ENCODE measurements around the gene SP140.

Gene SP140

DNA sequence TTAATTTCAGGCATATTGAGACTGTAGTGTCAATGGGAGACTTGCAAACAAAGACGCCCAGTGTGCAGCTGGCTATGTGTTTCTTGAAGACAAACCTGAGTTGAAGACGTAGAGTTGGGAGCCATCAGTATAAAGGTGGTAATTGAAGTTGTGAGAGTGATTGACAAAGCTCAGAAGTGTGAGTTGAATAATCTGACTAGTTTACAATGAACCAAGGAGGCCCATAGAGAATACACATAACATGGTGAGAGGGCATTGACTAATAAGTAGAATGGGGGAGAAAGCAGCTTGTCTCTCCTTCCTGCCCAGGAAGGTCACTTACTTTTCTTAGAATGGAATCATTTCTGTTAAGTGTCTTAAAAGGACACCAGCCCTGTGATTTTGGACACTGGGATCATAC lies 19.8 kb upstream of the SP140 start:
- TF ChIP-seq TCF12 (IDR thresholded peaks at IDR 0.05; ENCODE audit: low read depth) (no peak), TEAD4 (IDR thresholded peaks at IDR 0.05) (no peak), NFIC (IDR thresholded peaks at IDR 0.05) (no peak), EP300 (IDR thresholded peaks at IDR 0.05; ENCODE audit: borderline replicate concordance) (no peak), YY1 (IDR thresholded peaks at IDR 0.05; ENCODE audit: low read depth) (no peak), TAF1 (IDR thresholded peaks at IDR 0.05; ENCODE audit: low read depth) (no peak), CREB1 (IDR thresholded peaks at IDR 0.05; ENCODE audit: low read depth) (no peak), CEBPB (IDR thresholded peaks at IDR 0.05) (no peak)
- TF ChIP-seq, protein P1, sequence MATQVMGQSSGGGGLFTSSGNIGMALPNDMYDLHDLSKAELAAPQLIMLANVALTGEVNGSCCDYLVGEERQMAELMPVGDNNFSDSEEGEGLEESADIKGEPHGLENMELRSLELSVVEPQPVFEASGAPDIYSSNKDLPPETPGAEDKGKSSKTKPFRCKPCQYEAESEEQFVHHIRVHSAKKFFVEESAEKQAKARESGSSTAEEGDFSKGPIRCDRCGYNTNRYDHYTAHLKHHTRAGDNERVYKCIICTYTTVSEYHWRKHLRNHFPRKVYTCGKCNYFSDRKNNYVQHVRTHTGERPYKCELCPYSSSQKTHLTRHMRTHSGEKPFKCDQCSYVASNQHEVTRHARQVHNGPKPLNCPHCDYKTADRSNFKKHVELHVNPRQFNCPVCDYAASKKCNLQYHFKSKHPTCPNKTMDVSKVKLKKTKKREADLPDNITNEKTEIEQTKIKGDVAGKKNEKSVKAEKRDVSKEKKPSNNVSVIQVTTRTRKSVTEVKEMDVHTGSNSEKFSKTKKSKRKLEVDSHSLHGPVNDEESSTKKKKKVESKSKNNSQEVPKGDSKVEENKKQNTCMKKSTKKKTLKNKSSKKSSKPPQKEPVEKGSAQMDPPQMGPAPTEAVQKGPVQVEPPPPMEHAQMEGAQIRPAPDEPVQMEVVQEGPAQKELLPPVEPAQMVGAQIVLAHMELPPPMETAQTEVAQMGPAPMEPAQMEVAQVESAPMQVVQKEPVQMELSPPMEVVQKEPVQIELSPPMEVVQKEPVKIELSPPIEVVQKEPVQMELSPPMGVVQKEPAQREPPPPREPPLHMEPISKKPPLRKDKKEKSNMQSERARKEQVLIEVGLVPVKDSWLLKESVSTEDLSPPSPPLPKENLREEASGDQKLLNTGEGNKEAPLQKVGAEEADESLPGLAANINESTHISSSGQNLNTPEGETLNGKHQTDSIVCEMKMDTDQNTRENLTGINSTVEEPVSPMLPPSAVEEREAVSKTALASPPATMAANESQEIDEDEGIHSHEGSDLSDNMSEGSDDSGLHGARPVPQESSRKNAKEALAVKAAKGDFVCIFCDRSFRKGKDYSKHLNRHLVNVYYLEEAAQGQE (IDR thresholded peaks at IDR 0.05; ENCODE audit: low read depth): no peak

DNA sequence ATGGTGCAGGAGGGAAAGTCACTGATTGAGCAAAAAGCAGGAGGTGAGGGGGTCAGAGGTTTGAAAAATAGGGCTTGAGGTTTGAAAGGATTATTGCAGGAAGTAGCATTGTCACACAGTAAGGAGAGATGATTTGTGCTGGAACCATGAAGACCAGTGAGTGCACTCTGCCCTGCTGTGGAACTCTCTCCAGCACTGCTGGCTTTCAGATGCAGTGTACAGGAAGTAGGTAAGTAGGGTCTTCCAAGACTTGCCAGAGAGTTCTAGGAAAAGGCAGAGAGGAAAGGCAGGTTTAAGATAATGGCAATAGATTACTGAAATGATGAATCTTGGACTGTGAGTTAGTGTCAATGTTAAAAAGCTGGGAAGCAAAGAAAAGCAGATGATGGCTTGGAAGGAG lies 17.0 kb upstream of the SP140 start:
- TF ChIP-seq USF1 (IDR thresholded peaks at IDR 0.05) (no peak), TCF12 (IDR thresholded peaks at IDR 0.05; ENCODE audit: low read depth) (no peak), RAD21 (IDR thresholded peaks at IDR 0.05; ENCODE audit: low read depth) (no peak), EGR1 (IDR thresholded peaks at IDR 0.05) (no peak), FOXM1 (IDR thresholded peaks at IDR 0.05; ENCODE audit: borderline replicate concordance, low read depth) (no peak), CREB1 (IDR thresholded peaks at IDR 0.05; ENCODE audit: low read depth) (no peak)
- TF ChIP-seq, protein P2, sequence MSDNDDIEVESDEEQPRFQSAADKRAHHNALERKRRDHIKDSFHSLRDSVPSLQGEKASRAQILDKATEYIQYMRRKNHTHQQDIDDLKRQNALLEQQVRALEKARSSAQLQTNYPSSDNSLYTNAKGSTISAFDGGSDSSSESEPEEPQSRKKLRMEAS (IDR thresholded peaks at IDR 0.05): no peak
- TF ChIP-seq, protein P1 (IDR thresholded peaks at IDR 0.05; ENCODE audit: low read depth): no peak

DNA sequence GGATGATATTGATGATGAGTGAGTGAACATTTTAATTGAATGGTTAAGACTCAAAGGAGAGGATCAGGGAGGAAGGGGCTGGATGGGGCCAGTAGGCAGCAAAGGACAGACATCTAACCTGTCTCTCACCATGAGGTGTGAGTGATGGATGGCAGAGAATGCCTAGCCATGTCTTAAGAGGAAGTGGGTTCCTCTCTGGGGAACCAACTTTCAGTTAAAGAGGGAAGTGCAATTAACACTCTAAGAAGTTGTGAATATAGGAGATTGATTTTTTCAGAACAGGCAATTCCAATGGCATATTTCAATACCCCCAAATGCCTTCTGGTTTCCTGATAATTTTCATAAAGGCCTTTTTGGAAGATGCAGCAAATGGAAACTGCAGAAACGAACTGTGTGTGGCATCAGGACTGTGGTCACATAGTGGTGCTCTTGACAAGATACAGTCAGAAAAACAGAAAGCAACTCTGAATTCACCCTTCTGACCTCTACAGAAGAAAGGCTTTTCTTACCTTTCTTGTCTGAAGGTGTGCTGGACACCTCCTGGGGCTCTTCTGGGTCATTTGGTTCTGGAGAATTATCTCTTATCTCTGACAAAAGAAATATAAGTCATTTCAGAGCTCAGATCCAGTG lies 16.0 kb upstream of the SP140 start:
- TF ChIP-seq, protein P1 (IDR thresholded peaks at IDR 0.05; ENCODE audit: low read depth): no peak
- TF ChIP-seq FOXM1 (IDR thresholded peaks at IDR 0.05; ENCODE audit: borderline replicate concordance, low read depth) (no peak), EP300 (IDR thresholded peaks at IDR 0.05; ENCODE audit: borderline replicate concordance) (no peak), TCF12 (IDR thresholded peaks at IDR 0.05; ENCODE audit: low read depth) (no peak), ZBTB7A (IDR thresholded peaks at IDR 0.05; ENCODE audit: low read depth) (no peak), YY1 (IDR thresholded peaks at IDR 0.05; ENCODE audit: low read depth) (no peak), RAD21 (IDR thresholded peaks at IDR 0.05; ENCODE audit: low read depth) (no peak), TEAD4 (IDR thresholded peaks at IDR 0.05) (no peak), CREB1 (IDR thresholded peaks at IDR 0.05; ENCODE audit: low read depth) (no peak), CEBPB (IDR thresholded peaks at IDR 0.05) (no peak), USF1 (IDR thresholded peaks at IDR 0.05) (no peak)
- TF ChIP-seq, protein P2 (IDR thresholded peaks at IDR 0.05): no peak

- no peak for TF ChIP-seq RAD21 (IDR thresholded peaks at IDR 0.05; ENCODE audit: low read depth)
- no peak for TF ChIP-seq TCF12 (IDR thresholded peaks at IDR 0.05; ENCODE audit: low read depth)
- no peak for TF ChIP-seq NFIC (IDR thresholded peaks at IDR 0.05)
- no peak for TF ChIP-seq FOXM1 (IDR thresholded peaks at IDR 0.05; ENCODE audit: borderline replicate concordance, low read depth)
- TF ChIP-seq, protein P2 (IDR thresholded peaks at IDR 0.05): no peak
- TF ChIP-seq TEAD4 (IDR thresholded peaks at IDR 0.05): no peak
- no peak for TF ChIP-seq ZBTB7A (IDR thresholded peaks at IDR 0.05; ENCODE audit: low read depth)
- TF ChIP-seq USF1 (IDR thresholded peaks at IDR 0.05): no peak
- TF ChIP-seq TAF1 (IDR thresholded peaks at IDR 0.05; ENCODE audit: low read depth): no peak
- TF ChIP-seq CEBPB (IDR thresholded peaks at IDR 0.05): no peak
- no peak for TF ChIP-seq YY1 (IDR thresholded peaks at IDR 0.05; ENCODE audit: low read depth)
- TF ChIP-seq, protein P1 (IDR thresholded peaks at IDR 0.05; ENCODE audit: low read depth): no peak
- TF ChIP-seq EP300 (IDR thresholded peaks at IDR 0.05; ENCODE audit: borderline replicate concordance): no peak
- no peak for TF ChIP-seq EGR1 (IDR thresholded peaks at IDR 0.05)
- no peak for TF ChIP-seq CREB1 (IDR thresholded peaks at IDR 0.05; ENCODE audit: low read depth)
These were observed 9.0 kb upstream of the SP140 start for GRCh38 chr2:230216489-230216888.
